H9 (cell line): ENCODE measurements around the gene MBD3L4. TPM values are rescaled to one million over a fixed set of nuclear protein-coding genes. Genes with fewer than 3 reads are reported as not detected.
"Not testable (repeated sequence)": the region's sequence is repeated elsewhere in the genome, so short reads cannot be mapped to it uniquely, and the experiment has no call there.

Source experiments
- DNase-seq: peaks from one replicate; pipeline ENCODE4 v3.0.0-alpha.2; 2017
- H2AFZ ChIP-seq: one replicate; pipeline ENCODE4 v1.6.1; 2013; ENCODE audit warnings: mild to moderate bottlenecking, low read length, control low read depth, moderate library complexity
- H2AK5ac ChIP-seq: 2 replicates; pipeline ENCODE4 v1.6.1; 2013; ENCODE audit warnings: low read length, control low read depth, mixed read lengths; ENCODE audit not compliant: insufficient read length
- H2BK120ac ChIP-seq: one replicate; pipeline ENCODE4 v1.6.1; 2013; ENCODE audit warnings: low read depth, mild to moderate bottlenecking, low read length, control low read depth, inconsistent platforms; ENCODE audit not compliant: poor library complexity, severe bottlenecking
- H2BK12ac ChIP-seq: 2 replicates; pipeline ENCODE4 v1.6.1; 2013; ENCODE audit warnings: low read length, control low read depth, mixed read lengths, low read depth; ENCODE audit not compliant: insufficient read length
- H2BK15ac ChIP-seq: 2 replicates; pipeline ENCODE4 v1.6.1; 2013; ENCODE audit warnings: low read depth, low read length, control low read depth
- H2BK20ac ChIP-seq: one replicate; pipeline ENCODE4 v1.6.1; 2013; ENCODE audit warnings: low read depth, mild to moderate bottlenecking, low read length, control low read depth, inconsistent platforms; ENCODE audit not compliant: poor library complexity, severe bottlenecking
- H2BK5ac ChIP-seq: 2 replicates; pipeline ENCODE4 v1.6.1; 2013; ENCODE audit warnings: low read length, control low read depth, mixed read lengths; ENCODE audit not compliant: insufficient read length
- H3K14ac ChIP-seq: 2 replicates; pipeline ENCODE4 v1.6.1; 2013; ENCODE audit warnings: low read length, control low read depth; ENCODE audit not compliant: insufficient read depth
- H3K18ac ChIP-seq: 2 replicates; pipeline ENCODE4 v1.6.1; 2013; ENCODE audit warnings: low read depth, mild to moderate bottlenecking, mixed read lengths, low read length, control low read depth; ENCODE audit not compliant: insufficient read length
- H3K23ac ChIP-seq: 2 replicates; pipeline ENCODE4 v1.6.1; 2013; ENCODE audit warnings: low read length, control low read depth, mixed read lengths, low read depth; ENCODE audit not compliant: insufficient read length
- H3K23me2 ChIP-seq: 2 replicates; pipeline ENCODE4 v1.6.1; 2013; ENCODE audit warnings: low read depth, mild to moderate bottlenecking, mixed read lengths, low read length, control low read depth; ENCODE audit not compliant: insufficient read length, poor library complexity, severe bottlenecking
- H3K27ac ChIP-seq: 2 replicates; pipeline ENCODE4 v1.5.1; 2013; ENCODE audit warnings: low read length, control low read depth, mixed read lengths, low read depth; ENCODE audit not compliant: insufficient read length
- H3K27me3 ChIP-seq: 2 replicates; pipeline ENCODE4 v1.6.1; 2013; ENCODE audit warnings: low read length, control low read depth, inconsistent platforms; ENCODE audit not compliant: insufficient read depth
- H3K4ac ChIP-seq: 2 replicates; pipeline ENCODE4 v1.6.1; 2013; ENCODE audit warnings: low read depth, mild to moderate bottlenecking, control low read depth, inconsistent platforms, low read length, moderate library complexity
- H3K4me1 ChIP-seq: 2 replicates; pipeline ENCODE4 v1.6.1; 2013; ENCODE audit warnings: low read length, control low read depth, inconsistent platforms; ENCODE audit not compliant: insufficient read depth
- H3K4me2 ChIP-seq: 2 replicates; pipeline ENCODE4 v1.6.1; 2013; ENCODE audit warnings: low read length, control low read depth, mixed read lengths; ENCODE audit not compliant: insufficient read length, insufficient read depth
- H3K56ac ChIP-seq: 2 replicates; pipeline ENCODE4 v1.6.1; 2013; ENCODE audit warnings: low read depth, mild to moderate bottlenecking, mixed read lengths, low read length, control low read depth; ENCODE audit not compliant: insufficient read length
- H3K79me1 ChIP-seq: 2 replicates; pipeline ENCODE4 v1.6.1; 2013; ENCODE audit warnings: low read depth, mild to moderate bottlenecking, moderate library complexity, low read length, control low read depth, inconsistent platforms; ENCODE audit not compliant: insufficient read depth, poor library complexity, severe bottlenecking
- H3K79me2 ChIP-seq: 2 replicates; pipeline ENCODE4 v1.6.1; 2013; ENCODE audit warnings: low read length, control low read depth, inconsistent platforms; ENCODE audit not compliant: insufficient read depth
- H3K9ac ChIP-seq: 2 replicates; pipeline ENCODE4 v1.6.1; 2013; ENCODE audit warnings: low read length, control low read depth, mixed read lengths; ENCODE audit not compliant: insufficient read length; ENCODE audit errors: extremely low read depth
- H3K9me3 ChIP-seq: one replicate; pipeline ENCODE4 v1.6.1; 2013; ENCODE audit warnings: low read depth, low read length, inconsistent platforms; ENCODE audit not compliant: control insufficient read depth
- H3T11ph ChIP-seq: one replicate; pipeline ENCODE4 v1.6.1; 2013; ENCODE audit warnings: mild to moderate bottlenecking, low read length, control low read depth, inconsistent platforms
- H4K20me1 ChIP-seq: one replicate; pipeline ENCODE4 v1.6.1; 2013; ENCODE audit not compliant: control insufficient read depth, insufficient read length, insufficient read depth
- H4K5ac ChIP-seq: 2 replicates; pipeline ENCODE4 v1.6.1; 2013; ENCODE audit warnings: low read depth, mild to moderate bottlenecking, mixed read lengths, low read length, control low read depth; ENCODE audit not compliant: insufficient read length
- H4K8ac ChIP-seq: replicated peaks from 2 replicates; pipeline ENCODE4 v1.6.1; 2013; ENCODE audit warnings: low read length, control low read depth, mixed read lengths, low read depth; ENCODE audit not compliant: insufficient read length
- H4K91ac ChIP-seq: 2 replicates; pipeline ENCODE4 v1.6.1; 2013; ENCODE audit warnings: low read depth, mild to moderate bottlenecking, moderate library complexity, mixed read lengths, low read length, control low read depth; ENCODE audit not compliant: insufficient read length
- H3K27ac Mint-ChIP-seq, 3 experiments: 2 replicates in 2 of 3; 3 replicates in 1 of 3; pipeline ENCODE4 v1.8.0; 2020 to 2021; ENCODE audit warnings: mixed read lengths in 3 of 3, mild to moderate bottlenecking in 1 of 3, moderate library complexity in 1 of 3
- H3K27me3 Mint-ChIP-seq: 2 replicates; pipeline ENCODE4 v1.8.0; 2021; ENCODE audit warnings: low read depth, mild to moderate bottlenecking, moderate library complexity, mixed read lengths
- H3K36me3 Mint-ChIP-seq, 3 experiments: 2 replicates in 2 of 3; 3 replicates in 1 of 3; pipeline ENCODE4 v1.8.0; 2020 to 2021; ENCODE audit warnings: low read depth in 3 of 3, mixed read lengths in 3 of 3; ENCODE audit not compliant: insufficient read depth in 1 of 3
- H3K4me1 Mint-ChIP-seq, 2 experiments: 2 replicates each; pipeline ENCODE4 v1.8.0; 2020; ENCODE audit warnings: mixed read lengths in 2 of 2
- H3K4me3 Mint-ChIP-seq, 2 experiments: 2 replicates in 1 of 2; 3 replicates in 1 of 2; pipeline ENCODE4 v1.8.0; 2020 to 2021; ENCODE audit warnings: mild to moderate bottlenecking in 2 of 2, mixed read lengths in 2 of 2, moderate library complexity in 1 of 2
- H3K9me3 Mint-ChIP-seq, 2 experiments: 2 replicates in 1 of 2; 3 replicates in 1 of 2; pipeline ENCODE4 v1.8.0; 2020; ENCODE audit warnings: mild to moderate bottlenecking in 2 of 2, mixed read lengths in 2 of 2, moderate library complexity in 1 of 2
- WGBS: extraction: QIAGEN DNeasy Blood & Tissue Kit; methylation state at CpG from one replicate; pipeline ENCODE4 v1.1.7; 2013; ENCODE audit warnings: missing lambda C conversion rate, low lambda C conversion rate, mixed read lengths; ENCODE audit not compliant: insufficient read length; ENCODE audit errors: extremely low coverage; 5-methylcytosine and 5-hydroxymethylcytosine counted together
- total RNA-seq: library from RNA; stranded (reverse); gene quantifications from 2 replicates; pipeline ENCODE4 v1.2.1, GENCODE V29; 2021
- TF ChIP-seq, protein P1 (sequence below): fragments of 200-600 bp; sonication (generic); conservative IDR thresholded peaks from 3 replicates; pipeline ENCODE4 v1.8.0; 2021; ENCODE audit warnings: antibody characterized with exemption, mild to moderate bottlenecking

MBD3L4 gene
- total RNA-seq, 1 experiment from 2014 or later = not detected

DNA sequence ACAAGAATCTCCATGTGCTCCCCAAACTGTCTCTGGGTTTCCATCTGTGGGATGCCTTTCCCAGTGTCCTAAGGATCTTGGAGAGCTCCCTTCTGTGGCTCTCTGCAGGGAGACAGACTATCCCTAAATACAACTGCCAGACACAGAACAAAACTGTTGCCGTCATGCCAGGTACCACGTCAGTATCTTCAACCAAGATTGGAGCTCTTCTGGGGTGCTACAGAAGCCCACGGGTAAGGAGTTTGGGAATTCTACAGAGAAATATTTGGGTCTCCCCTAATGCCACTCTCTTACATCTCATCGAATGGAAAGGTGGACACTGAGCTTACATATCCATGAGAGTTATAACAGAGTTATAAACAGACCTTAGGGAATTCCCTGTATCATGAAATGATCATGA is 23.4 kb upstream of the MBD3L4 start:
- no peak overlapping the region for H2AFZ ChIP-seq
- H3K4me1 ChIP-seq = no peaks in the 10 kb centered on the region
- H3K4me3 Mint-ChIP-seq = no peak overlapping the region
- no peak overlapping the region for H2AK5ac ChIP-seq
- H3K4me1 Mint-ChIP-seq = no peaks in the 10 kb centered on the region
- no peak overlapping the region for H3K9ac ChIP-seq
- H3K23ac ChIP-seq = no peak overlapping the region
- no peaks in the 10 kb centered on the region for H3K79me2 ChIP-seq
- no peak overlapping the region for H4K5ac ChIP-seq
- no peak overlapping the region for H4K91ac ChIP-seq
- H3K14ac ChIP-seq = no peak overlapping the region
- H4K20me1 ChIP-seq = no peaks in the 10 kb centered on the region
- no peak overlapping the region for H2BK120ac ChIP-seq
- TF ChIP-seq, protein P1, sequence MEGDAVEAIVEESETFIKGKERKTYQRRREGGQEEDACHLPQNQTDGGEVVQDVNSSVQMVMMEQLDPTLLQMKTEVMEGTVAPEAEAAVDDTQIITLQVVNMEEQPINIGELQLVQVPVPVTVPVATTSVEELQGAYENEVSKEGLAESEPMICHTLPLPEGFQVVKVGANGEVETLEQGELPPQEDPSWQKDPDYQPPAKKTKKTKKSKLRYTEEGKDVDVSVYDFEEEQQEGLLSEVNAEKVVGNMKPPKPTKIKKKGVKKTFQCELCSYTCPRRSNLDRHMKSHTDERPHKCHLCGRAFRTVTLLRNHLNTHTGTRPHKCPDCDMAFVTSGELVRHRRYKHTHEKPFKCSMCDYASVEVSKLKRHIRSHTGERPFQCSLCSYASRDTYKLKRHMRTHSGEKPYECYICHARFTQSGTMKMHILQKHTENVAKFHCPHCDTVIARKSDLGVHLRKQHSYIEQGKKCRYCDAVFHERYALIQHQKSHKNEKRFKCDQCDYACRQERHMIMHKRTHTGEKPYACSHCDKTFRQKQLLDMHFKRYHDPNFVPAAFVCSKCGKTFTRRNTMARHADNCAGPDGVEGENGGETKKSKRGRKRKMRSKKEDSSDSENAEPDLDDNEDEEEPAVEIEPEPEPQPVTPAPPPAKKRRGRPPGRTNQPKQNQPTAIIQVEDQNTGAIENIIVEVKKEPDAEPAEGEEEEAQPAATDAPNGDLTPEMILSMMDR = no peak
- H3K18ac ChIP-seq = no peak overlapping the region
- no peak overlapping the region for H3K27ac ChIP-seq
- H3K4ac ChIP-seq = no peak overlapping the region
- no CpG with 5 or more reads among the region's 4 CpGs for WGBS
- H3K36me3 Mint-ChIP-seq = peaks cover 0 to 4% (median 2%) of the 10 kb centered on the region in 3 experiments; a peak in 4 of 7 replicates
- no peak overlapping the region for H2BK20ac ChIP-seq
- no peak overlapping the region for H4K8ac ChIP-seq
- no peaks in the 10 kb centered on the region for H3K23me2 ChIP-seq
- no peak overlapping the region for H3K4me2 ChIP-seq
- H3K27me3 Mint-ChIP-seq = no peaks in the 10 kb centered on the region
- H3T11ph ChIP-seq = no peak overlapping the region
- H3K27me3 ChIP-seq = no peaks in the 10 kb centered on the region
- H3K56ac ChIP-seq = no peak overlapping the region
- no peak for DNase-seq
- H2BK5ac ChIP-seq = no peak overlapping the region
- no peaks in the 10 kb centered on the region for H3K9me3 ChIP-seq
- H3K27ac Mint-ChIP-seq = no peak overlapping the region
- H2BK12ac ChIP-seq = no peak overlapping the region
- no peak overlapping the region for H2BK15ac ChIP-seq
- no peaks in the 10 kb centered on the region for H3K79me1 ChIP-seq
- H3K9me3 Mint-ChIP-seq = peaks cover 27 to 42% of the 10 kb centered on the region in 2 experiments

DNA sequence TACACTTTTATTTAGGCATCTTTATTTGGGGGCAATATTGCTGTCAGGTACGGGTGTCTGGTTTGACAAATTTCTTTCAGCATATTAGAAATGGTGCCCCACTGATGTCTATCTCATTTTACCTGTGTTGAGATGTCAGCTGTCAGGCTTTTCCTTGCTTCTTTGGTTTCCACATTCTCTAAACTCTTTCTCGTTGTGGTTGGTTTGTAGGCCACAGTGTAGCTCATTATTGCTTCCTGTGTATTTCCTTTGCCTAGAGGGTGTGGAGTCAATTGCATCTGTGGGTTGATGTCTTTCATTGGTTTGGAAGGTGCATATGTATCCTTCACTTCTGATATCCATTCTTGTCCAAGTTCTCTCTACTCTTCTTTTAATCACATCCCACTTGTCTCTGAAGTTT is 20.0 kb upstream of the MBD3L4 start:
- H3K4me1 ChIP-seq = not testable (repeated sequence)

More for the DNA sequence above, 20.0 kb upstream of the MBD3L4 start:
- not testable (repeated sequence) for H3K9me3 ChIP-seq, H3K27me3 Mint-ChIP-seq, H3K27ac Mint-ChIP-seq, H3K56ac ChIP-seq, DNase-seq, H3K4me1 Mint-ChIP-seq, H3K79me1 ChIP-seq, H2BK120ac ChIP-seq, H3K14ac ChIP-seq, H2BK20ac ChIP-seq, H4K5ac ChIP-seq, H3K27ac ChIP-seq, H3K23me2 ChIP-seq, H2BK5ac ChIP-seq, H3K27me3 ChIP-seq, H2AK5ac ChIP-seq, H4K8ac ChIP-seq, H2BK12ac ChIP-seq, H3K4me3 Mint-ChIP-seq, H3K4me2 ChIP-seq, H3K36me3 Mint-ChIP-seq, H3K18ac ChIP-seq, H3K4ac ChIP-seq, H3T11ph ChIP-seq, H4K20me1 ChIP-seq, H3K79me2 ChIP-seq, H2AFZ ChIP-seq, H3K23ac ChIP-seq, H3K9ac ChIP-seq, H2BK15ac ChIP-seq, H4K91ac ChIP-seq
- H3K9me3 Mint-ChIP-seq = peaks cover 13 to 18% of the 10 kb centered on the region in 2 experiments
- WGBS = no CpG with 5 or more reads among the region's 2 CpGs
